ENCODE results near the gene COL4A6.

DNA sequence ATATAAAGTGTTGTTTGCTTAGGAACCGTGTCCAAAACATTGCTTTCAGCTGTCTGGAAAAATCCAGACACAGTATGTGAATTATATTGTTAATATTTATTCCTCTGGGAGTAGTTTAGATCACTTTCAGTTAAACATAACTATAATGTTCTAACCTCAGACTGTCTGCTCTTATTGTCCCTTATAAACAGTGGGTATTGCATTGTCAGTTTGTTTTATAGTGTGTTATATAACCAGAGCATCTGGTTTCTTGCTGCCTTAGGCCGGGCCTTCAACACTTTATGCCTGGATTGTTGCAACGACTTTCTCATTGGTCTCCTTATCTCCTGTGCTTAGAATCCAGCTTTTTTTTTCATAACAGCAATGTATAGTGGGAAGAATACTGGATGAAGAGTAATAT lies 320.2 kb downstream of the COL4A6 start:
- TF ChIP-seq, protein P1, sequence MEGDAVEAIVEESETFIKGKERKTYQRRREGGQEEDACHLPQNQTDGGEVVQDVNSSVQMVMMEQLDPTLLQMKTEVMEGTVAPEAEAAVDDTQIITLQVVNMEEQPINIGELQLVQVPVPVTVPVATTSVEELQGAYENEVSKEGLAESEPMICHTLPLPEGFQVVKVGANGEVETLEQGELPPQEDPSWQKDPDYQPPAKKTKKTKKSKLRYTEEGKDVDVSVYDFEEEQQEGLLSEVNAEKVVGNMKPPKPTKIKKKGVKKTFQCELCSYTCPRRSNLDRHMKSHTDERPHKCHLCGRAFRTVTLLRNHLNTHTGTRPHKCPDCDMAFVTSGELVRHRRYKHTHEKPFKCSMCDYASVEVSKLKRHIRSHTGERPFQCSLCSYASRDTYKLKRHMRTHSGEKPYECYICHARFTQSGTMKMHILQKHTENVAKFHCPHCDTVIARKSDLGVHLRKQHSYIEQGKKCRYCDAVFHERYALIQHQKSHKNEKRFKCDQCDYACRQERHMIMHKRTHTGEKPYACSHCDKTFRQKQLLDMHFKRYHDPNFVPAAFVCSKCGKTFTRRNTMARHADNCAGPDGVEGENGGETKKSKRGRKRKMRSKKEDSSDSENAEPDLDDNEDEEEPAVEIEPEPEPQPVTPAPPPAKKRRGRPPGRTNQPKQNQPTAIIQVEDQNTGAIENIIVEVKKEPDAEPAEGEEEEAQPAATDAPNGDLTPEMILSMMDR (conservative IDR thresholded peaks at IDR 0.05; ENCODE audit: low read length), result no peak
- TF ChIP-seq EZH2phosphoT487 (IDR thresholded peaks at IDR 0.05; ENCODE audit: borderline replicate concordance, low read depth, low read length), result no peak

Measured in OCI-LY7 (cell line).